NT2/D1 (cell line): ENCODE measurements around the gene RETN.

ENCODE experiments used
- YY1 ChIP-seq: IDR thresholded peaks from 2 replicates; pipeline ENCODE4 v1.6.1; 2011; ENCODE audit not compliant: insufficient read length, insufficient read depth
- ZNF274 ChIP-seq: IDR thresholded peaks from 2 replicates; pipeline ENCODE4 v1.6.1; 2011; ENCODE audit warnings: mild to moderate bottlenecking, low read depth, low read length

- TF ChIP-seq ZNF274: no peak
- TF ChIP-seq YY1: no peak
These were observed 46.8 kb downstream of the RETN start for GRCh38 chr19:7715671-7716070.
